HG03095 (cell line): ENCODE data around the gene ENTREP3.
A peak's percentile ranks its signal among the peaks of the same experiment; 100 is the strongest.
"Not testable (repeated sequence)": the region's sequence is repeated elsewhere in the genome, so short reads cannot be mapped to it uniquely, and the experiment has no call there.

Experiments
- ATAC-seq: cut with Tn5 transposase; IDR thresholded peaks from one replicate; pipeline ENCODE4 v1.9.1; 2021; ENCODE audit warnings: moderate library complexity; ENCODE audit not compliant: unreplicated experiment

Gene ENTREP3

DNA sequence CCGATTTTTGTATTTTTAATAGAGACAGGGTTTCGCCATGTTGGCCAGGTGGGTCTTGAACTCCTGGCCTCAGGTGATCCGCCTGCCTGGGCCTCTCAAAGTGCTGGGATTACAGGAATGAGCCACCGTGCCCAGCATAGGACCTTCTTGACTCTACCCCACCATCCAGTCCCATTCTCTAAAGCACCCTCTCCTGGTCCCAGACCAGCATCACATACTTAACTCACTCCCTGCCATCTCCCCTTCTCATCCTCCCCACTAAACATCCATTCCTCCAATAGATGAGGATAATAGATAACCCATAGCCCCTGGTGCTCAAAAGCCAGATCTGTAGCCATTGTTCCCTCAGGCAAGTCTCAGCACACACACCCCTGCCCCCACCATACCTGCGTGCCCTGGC is 2.1 kb downstream of the ENTREP3 start:
- ATAC-seq: no peak

DNA sequence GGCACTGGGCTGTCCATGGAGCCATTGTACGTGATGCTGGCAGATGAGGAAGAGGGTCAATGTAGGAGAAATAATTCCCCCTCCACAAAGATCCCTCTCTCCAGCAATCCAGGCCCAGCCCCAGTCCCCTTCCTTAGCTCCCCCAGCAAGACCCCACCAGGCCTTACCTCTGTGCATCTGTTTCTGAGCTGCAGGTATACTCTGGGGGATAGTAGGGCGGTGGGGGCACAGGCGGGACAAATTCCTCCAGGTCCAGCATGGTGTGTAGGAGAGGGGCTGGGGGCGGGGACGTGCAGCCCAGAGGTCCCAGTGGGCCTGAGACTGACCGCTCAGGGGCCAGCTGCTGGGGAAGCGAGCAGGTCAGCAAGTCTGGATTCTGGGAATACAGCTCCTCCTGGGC is 3.7 kb downstream of the ENTREP3 start:
- ATAC-seq: no peak

GRCh38 chr1:155250633-155251449 is 4.4 kb downstream of the ENTREP3 start:
- peak; percentile 70 for ATAC-seq

DNA sequence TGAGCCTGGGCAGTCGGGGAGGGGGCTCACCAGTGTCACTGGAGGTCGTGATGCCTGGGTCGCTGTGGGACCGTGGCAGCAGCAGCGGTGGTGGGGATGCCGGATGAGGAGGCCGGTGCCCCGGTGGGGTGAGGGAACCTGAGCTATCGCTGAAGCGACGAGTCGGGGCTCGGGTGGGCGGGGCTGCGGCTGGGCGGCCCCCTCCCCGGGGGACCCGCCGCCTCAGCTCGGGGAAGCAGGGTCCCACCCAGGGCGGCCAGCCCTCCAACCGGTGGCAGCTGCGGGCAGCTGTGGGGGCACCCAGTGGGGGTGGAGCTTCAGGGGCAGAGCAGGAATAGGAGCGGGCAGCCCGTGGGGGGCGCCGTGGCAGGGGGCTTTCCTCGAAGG is 5.0 kb downstream of the ENTREP3 start:
- no peak for ATAC-seq

DNA sequence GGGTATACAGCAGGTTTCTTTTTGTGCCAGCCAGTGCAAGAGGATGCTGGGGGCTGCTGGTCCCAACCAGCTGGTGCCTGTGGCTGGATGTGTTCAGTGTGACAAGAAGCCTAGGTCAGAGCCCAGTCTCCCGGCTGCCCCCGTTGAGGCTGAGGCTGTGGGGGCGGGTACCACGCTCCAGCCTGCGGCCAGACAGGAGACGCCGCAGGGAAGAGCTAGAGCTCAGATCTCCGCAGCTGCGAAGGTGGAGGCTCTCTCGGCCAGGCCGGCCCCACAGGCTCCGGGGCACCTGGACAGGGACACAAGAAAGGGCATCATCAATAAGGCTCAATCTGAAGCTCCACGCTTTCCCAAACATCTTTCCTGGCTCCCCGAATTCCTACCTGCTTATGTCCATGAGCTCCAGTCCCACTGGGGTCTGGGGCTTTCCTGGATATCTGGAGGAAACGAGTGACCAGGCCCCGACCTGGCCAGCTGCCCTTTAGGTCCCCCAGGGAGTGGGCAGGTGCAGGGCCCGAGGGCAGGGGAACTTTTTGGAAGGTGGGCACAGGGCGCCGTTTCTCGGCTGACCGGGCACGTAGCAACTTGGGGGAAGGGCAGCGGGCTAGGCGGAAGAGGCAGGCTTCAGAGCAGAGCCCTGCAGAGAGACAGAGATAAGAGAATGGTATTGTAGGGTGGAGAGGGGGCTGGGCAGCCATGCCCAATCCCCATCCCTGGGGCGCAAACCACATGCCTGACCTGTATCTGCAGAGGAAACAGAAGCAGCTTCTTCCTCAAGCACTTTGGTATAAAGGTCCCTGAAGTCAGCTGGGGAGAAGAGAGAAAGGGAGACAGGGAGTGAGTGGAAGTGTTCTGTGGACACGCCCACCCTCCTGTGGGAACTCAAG is 7.4 kb downstream of the ENTREP3 start:
- ATAC-seq: no peak

GRCh38 chr1:155246796-155247195 is 8.5 kb downstream of the ENTREP3 start:
- ATAC-seq: not testable (repeated sequence)

DNA sequence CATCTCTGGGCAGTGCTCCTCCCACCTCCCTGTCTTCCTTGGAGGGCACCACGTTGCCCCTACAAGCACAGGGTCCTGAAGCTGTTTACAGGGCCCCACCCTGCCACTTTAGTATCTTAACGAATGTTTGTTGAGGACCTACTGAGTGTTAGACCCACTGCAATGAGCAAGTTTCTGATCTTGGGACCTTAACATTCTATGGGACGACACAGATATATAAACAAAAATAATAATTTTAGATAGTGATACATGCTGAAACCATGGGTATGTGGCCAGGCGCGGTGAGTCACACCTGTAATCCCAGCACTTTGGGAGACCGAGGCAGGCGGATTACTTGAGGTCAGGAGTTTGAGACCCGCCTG is 10.1 kb downstream of the ENTREP3 start:
- no peak for ATAC-seq

GRCh38 chr1:155244368-155245162 is 10.7 kb downstream of the ENTREP3 start:
- ATAC-seq: peak; percentile 74

DNA sequence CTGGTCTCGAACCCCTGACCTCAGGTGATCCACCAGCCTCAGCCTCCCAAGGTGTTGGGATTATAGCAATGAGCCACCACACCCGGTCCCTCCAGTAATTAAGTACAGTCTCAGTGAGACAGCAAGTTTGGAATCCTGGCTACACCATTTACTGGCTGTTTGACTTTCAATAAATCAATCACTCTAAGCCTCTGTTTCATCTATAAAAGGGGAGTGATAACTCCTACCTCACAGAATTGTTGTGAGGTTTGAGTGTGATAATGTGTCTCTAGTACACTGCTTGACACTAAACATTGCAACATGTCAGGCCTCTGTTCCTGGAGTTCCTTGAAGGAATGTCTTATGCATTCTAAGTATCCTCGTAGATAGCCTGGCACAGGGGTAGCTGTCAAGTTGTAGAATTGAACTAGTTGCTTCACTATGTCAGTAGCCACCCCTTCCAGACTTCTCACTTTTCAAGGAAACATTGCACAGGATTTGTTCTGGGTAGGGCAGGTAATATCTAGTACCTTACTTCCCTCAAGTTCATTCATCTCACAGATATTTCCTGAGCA is 12.4 kb downstream of the ENTREP3 start:
- no peak for ATAC-seq

DNA sequence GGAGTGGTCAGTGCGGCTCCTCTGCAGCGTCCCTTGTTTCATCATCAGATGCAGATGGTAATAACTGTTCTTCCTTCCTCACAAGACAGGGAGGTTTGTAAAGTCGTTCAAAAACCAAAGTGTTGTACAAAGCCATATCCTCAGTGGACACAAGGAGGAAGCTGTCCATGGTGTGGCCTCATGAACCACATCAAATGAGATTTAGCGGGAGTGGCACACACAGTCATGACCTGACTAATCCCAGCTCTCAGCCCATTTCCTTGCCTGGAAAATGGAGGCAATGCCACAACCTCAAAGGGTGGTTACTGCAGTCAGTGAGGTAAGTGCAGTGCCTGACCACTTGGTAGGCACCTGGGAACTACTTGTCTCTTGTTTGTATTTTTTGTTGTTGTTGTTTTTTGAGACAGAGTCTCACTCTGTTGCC is 13.4 kb downstream of the ENTREP3 start:
- ATAC-seq: no peak

GRCh38 chr1:155241069-155241679 is 14.1 kb downstream of the ENTREP3 start:
- no peak for ATAC-seq

DNA sequence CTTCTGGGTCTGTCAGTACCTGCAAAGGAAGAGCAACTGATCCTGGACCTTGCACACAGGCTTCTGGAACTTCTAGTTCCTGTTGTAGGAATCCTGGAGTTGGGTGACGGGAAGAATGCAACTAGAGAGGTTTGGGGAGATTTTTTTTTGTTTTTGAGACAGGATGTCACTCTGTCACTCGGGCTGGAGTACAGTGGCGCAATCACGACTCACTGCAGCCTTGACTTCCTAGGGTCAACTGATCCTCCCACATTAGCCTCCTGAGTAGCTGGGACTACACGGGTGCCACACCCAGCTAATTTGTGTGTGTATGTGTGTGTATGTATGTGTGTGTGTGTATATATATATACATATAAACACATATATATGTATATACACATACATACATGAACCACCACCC is 18.8 kb downstream of the ENTREP3 start:
- no peak for ATAC-seq

GRCh38 chr1:155235375-155235774 is 19.9 kb downstream of the ENTREP3 start:
- not testable (repeated sequence) for ATAC-seq

GRCh38 chr1:155233502-155233901 is 21.8 kb downstream of the ENTREP3 start:
- not testable (repeated sequence) for ATAC-seq

GRCh38 chr1:155232001-155232978 is 23.0 kb downstream of the ENTREP3 start:
- ATAC-seq: not testable (repeated sequence)

- not testable (repeated sequence) for ATAC-seq
Observed at GRCh38 chr1:155231302-155231701, 24.0 kb downstream of the ENTREP3 start.

- no peak for ATAC-seq
Observed at GRCh38 chr1:155228096-155228427, 27.2 kb downstream of the ENTREP3 start.

DNA sequence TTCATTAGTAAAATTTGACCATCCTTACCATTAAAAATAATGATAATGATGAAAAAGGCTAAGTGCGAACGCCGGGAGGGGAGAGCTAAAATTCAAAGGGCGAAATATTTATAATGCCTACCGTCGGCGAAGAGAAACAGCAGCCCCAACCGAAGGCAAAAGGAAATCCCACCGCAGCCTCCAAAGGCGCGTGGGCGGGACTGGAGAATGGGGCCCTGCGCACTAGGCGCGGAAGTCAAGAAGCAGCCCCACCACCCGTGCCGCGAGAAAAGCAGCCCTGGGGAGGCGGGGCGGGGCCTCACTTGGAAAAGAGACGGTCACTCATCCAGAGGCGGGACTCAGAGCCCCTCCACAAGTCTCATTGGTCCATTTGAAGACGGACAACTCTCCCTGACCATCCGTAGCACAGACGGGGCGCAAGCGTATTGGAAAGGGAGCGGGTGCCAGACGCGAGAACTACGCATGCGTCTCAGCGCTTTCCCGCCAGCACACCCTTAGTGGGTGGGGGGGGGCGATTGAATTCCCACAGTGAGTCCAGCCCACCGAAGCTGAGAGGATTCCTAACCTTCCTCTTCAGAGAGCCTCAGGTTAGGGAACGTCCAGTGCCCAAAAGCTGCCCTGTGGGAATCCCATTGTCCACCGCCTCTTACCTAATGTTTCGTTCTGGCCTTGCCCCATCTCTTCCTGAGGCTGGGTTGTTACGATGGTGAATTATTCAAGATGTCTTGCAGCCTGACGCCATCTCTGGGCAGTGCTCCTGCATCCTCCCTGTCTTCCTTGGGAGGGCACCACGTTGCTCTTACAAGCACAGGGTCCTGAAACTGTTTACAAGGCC is 27.8 kb downstream of the ENTREP3 start:
- ATAC-seq: peak; percentile 80

DNA sequence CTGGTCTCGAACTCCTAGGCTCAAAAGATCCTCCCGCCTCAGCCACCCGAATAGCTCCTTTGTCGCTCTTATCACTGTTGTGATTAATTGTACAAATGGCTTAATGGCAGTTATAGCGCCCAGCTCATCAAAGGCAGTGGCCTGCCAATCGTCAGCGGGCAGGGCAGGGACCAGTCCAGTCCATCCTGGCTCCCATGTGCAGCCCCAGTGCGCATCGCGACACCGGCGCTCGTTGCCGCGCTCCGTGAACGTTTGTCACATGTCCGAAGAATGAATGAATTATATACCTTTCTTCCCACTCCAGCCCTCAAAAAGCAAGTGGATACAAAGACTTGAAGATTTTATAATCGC is 28.4 kb downstream of the ENTREP3 start:
- ATAC-seq: peak; percentile 14
